GM12892 (cell line): ENCODE data around the gene ESYT1.

Experiments
- POLR2A ChIP-seq: IDR thresholded peaks from 2 replicates; pipeline ENCODE4 v1.6.1; 2011; ENCODE audit warnings: low read depth, low read length, control low read depth
- POLR2AphosphoS5 ChIP-seq: IDR thresholded peaks from 2 replicates; pipeline ENCODE4 v1.6.1; 2011; ENCODE audit warnings: low read depth, low read length, control low read depth

DNA sequence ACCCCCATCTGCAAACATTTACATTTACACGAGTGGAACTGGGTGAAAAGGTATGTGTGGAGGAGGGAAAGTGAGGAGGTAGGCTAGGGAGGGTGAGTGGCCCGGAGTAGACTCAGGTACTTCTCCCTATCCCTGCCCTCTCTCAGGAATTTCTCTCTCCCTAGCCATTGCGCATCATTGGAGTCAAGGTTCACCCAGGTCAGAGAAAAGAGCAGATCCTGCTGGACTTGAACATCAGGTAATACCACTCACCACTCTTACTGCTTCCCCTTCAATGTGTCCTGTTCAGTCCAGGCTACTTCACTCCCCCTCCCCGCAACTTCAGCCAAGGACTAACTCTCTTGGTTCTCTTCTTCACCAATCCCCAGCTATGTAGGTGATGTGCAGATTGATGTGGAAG, 2.8 kb downstream of the ESYT1 start:
- TF ChIP-seq POLR2AphosphoS5: no peak
- TF ChIP-seq POLR2A: no peak
